NCI-H748 treated with DMSO at 0.1 percent for 48 hours (cell line): ENCODE results near the gene RASA1.

ENCODE experiments used
- DNase-seq: peaks from one replicate; lab custom pipeline; 2025; lab: John Stamatoyannopoulos, UW

RASA1 gene

DNA sequence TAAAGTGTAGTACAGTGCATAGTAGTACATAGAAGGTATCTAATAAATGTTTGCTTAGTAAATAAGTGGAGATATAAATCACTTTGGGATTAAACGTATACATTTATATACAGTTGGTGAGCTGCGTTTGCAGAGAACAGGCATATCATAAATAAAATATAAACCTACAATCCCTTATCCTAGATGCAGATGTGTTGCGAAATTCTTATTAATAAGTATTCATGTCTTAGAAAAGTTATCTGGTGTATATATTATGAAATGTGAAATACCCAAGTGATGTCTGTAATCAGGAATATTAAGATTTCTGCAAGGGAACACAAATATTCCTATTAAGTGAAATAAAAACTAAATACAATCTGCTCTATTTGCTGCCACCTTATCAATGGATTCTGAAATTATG is 136.2 kb downstream of the RASA1 start:
- no peak for DNase-seq

- DNase-seq, result no peak
Observed at GRCh38 chr5:87404359-87404758, 136.7 kb downstream of the RASA1 start.

- DNase-seq, result no peak
Observed at GRCh38 chr5:87405472-87406155, 137.9 kb downstream of the RASA1 start.

GRCh38 chr5:87408204-87408603 is 140.5 kb downstream of the RASA1 start:
- no peak for DNase-seq

- DNase-seq, result no peak
Observed at GRCh38 chr5:87410931-87411330, 143.2 kb downstream of the RASA1 start.

- no peak for DNase-seq
Observed at GRCh38 chr5:87411586-87411972, 143.9 kb downstream of the RASA1 start.

DNA sequence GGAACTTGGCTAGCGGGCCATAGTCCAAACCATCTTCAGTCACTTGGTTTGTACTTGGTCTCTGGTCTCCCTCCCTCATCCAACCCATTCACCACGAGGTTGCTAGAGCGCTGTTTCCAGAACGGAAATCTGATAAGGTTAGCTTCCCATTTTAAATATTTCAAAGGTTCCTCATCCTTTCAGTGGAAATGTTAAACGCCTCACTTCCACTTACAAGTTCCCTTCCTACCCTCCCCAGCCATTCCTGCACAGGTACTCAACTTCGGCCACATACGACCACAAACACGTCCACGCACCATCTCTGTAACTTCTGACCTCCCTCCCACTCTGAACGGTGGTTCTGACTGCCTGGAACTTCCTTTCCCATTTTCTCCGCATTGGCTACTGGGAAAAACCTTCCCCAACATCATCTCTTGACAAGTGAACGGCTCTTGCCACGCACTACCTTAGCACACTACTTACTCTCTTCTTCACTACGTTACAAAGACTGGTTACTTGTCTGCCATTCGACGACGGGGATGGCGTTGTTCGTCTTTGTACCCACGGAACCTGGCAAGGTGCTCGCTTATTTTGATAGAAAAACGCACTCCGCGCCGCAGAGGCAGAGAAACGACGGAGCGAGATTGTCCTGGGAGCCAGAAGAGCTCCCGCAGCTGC is 144.4 kb downstream of the RASA1 start:
- DNase-seq, result peak; percentile 47

DNA sequence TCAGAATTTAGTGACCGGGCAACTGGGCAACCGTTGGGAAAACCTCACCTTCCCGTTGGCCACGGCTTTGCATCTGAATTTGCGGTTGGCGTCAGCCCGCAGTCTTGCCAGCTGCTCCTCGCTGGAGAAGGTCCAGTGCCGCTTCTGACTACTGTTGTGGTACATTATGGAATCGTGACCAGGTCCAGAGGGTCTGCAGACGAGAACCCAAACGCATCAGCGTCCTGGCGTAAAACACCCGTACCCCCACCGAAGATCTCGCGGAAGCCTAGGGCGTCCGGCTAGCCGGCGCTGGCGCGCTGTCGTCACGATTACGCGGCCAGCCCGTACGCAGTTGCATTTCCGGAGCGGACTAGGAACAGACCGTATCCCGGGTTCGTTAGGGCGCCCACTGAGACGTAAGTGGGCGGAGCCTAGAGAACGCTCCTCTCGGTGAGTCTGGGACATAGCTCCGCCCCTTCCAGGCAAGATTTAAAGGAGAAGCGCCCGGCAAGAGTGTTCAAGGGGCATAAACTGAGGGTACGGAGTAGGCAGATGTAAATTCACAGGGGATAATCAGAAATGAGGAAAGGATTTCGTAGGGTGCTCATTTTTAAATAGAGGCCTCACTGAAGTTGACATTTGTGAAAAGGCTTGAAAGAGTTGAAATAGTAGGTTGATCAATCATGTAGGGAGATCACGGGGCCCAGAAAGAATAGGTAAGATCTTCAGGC is 145.1 kb downstream of the RASA1 start, which contains the start of gene CCNH:
Gene CCNH (minus strand): TSS at position 301 of the 713 bp plus-strand sequence. CDS start 136 bp downstream, at position 165.
- peak; percentile 98 for DNase-seq

DNA sequence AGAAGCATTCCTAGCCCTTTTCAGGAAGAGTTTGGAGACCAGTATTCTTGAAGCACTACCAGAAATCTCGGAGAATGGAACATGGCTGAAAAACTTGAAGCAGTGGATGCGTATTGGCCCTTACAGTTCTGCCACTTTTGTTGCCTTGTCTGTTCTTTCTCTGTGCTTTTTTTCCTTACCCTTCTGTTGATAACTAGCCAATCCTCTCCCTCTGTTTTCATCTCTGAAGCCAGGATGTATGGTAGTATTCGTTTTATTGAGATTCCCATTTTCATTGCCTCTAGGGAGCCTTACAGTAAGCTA is 145.6 kb downstream of the RASA1 start:
- peak; percentile 62 for DNase-seq

- DNase-seq, result no peak
Observed at GRCh38 chr5:87418506-87418905, 150.8 kb downstream of the RASA1 start.

- DNase-seq, result no peak
Observed at GRCh38 chr5:87421307-87421706, 153.6 kb downstream of the RASA1 start.

DNA sequence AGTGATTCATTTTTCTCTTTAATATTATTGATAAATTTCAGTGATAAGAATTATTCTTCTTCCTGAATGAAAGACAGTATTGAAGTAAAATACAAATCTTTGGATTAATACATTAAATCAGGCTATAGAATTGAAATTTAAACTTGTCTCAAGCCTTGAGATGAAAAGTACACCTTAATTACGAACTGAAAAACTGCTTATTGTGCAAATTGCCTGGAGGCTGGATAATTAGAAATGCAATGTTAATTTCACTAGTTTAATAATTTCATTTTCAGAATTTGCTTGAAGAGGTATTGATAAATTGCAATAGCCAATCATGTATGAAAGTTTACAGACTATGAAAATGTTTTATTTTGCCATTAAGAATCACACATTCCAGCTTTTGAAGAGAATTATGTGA is 156.1 kb downstream of the RASA1 start:
- DNase-seq, result no peak

DNA sequence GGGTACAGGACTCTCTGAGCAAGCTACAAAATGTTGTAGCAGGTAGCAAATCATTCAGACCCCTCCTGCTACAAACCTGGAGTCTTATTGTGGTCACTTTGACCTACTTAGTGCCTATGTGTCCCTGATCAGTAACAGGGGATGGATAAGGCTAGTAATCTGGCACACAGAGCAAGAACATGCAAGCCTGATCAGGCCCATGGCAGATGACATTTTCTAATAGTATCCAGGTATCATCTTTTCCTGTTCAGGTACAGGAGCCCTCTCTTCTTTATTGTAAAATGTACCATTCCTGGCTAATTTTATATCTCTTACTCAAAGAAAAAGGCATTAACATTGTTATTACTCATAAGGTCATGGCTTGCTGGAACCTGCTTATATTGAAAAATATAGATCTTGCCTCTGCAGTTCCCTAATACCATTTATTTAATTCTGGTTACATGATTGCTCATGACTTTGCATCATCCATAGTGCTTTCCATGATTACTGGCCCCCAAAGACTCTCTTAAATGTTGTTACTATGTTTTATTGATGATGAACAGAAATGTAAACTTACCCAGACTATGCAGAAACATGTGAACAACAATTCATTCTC is 163.3 kb downstream of the RASA1 start:
- DNase-seq, result no peak

- DNase-seq, result no peak
Observed at GRCh38 chr5:87432460-87432859, 164.8 kb downstream of the RASA1 start.

- DNase-seq, result no peak
Observed at GRCh38 chr5:87433945-87434344, 166.3 kb downstream of the RASA1 start.

DNA sequence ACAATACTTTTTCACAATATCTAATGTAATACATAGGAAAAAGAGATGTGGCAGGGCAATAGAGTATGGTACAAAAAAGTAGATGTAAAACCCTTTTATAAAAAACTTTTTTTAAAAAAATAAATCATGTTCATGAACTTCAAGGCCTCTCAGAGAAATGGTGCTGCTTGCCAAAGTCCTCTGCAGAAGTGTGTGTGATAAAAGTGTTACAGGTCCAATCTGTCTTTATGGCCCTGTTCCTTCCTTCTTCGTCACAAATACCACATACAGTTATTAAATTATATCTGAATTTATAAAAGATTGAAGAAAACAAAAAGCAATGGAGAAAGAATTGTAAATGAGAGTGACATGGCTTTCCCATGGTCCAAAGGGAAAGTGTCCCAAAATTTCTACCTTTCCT is 166.8 kb downstream of the RASA1 start:
- DNase-seq, result no peak

GRCh38 chr5:87435144-87435694 is 167.5 kb downstream of the RASA1 start:
- no peak for DNase-seq

GRCh38 chr5:87437724-87438123 is 170.0 kb downstream of the RASA1 start:
- DNase-seq, result no peak

GRCh38 chr5:87438231-87438630 is 170.5 kb downstream of the RASA1 start:
- DNase-seq, result no peak
